ENCODE data around the gene POLR2E. TPM values are rescaled to one million over a fixed set of nuclear protein-coding genes. Genes with fewer than 3 reads are reported as not detected.
A peak's percentile ranks its signal among the peaks of the same experiment; 100 is the strongest.

Gene POLR2E
- total RNA-seq, 1 experiment from 2014 or later: 237 TPM

- H3K4me1 ChIP-seq (replicated peaks; ENCODE audit: insufficient read depth): no peaks in the 10 kb centered on the region
- ChIA-PET CTCF (no interaction called here), POLR2A (ENCODE audit: unreplicated experiment) (no interaction called here)
- no peaks in the 10 kb centered on the region for H3K36me3 ChIP-seq (ENCODE audit: low read depth)
- H3K9me3 ChIP-seq (ENCODE audit: insufficient read depth, low read depth): no peaks in the 10 kb centered on the region
- H3K27me3 ChIP-seq (ENCODE audit: insufficient read depth, low read depth): no peaks in the 10 kb centered on the region
- H3K9me2 ChIP-seq (ENCODE audit: insufficient read depth): no peaks in the 10 kb centered on the region
- no peak overlapping the region for H3K27ac ChIP-seq
- H3K79me2 ChIP-seq (ENCODE audit: low read depth): peaks cover 26% of the 10 kb centered on the region
- TF ChIP-seq CTCF (conservative IDR thresholded peaks at IDR 0.05): no peak
- TF ChIP-seq EZH2 (IDR thresholded peaks at IDR 0.05; ENCODE audit: low read depth): no peak
- peaks cover 45% of the 10 kb centered on the region for H4K20me1 ChIP-seq (ENCODE audit: insufficient read depth)
- H2AFZ ChIP-seq: no peak overlapping the region
- peak overlapping the region; percentile 68; the same call in 1 of the 2 replicates for H3K4me2 ChIP-seq
- peak overlapping the region; percentile 56; the same call in 1 of the 2 replicates for H3K4me3 ChIP-seq
- intact Hi-C loops (cut with micrococcal nuclease; ENCODE audit: unreplicated experiment): loop anchor here (5.0 kb wide), 1 partner anchor 35 kb away; the partner anchor contains the start of gene POLR2E
- DNase-seq: no peak
- peaks cover 26% of the 10 kb centered on the region; the same call in 1 of the 2 replicates for H3F3A ChIP-seq (ENCODE audit: insufficient read depth, low read depth)
- BruUV-seq (replicated peaks): TSS peak; percentile 34
These were observed 37.6 kb upstream of the POLR2E start for GRCh38 chr19:1132552-1133383.

- BruUV-seq (replicated peaks): TSS peak; percentile 27
- H3K4me3 ChIP-seq: peak overlapping the region; percentile 56; the same call in 1 of the 2 replicates
- peak overlapping the region; percentile 68 for H3K4me2 ChIP-seq
- no peaks in the 10 kb centered on the region for H3K9me3 ChIP-seq (ENCODE audit: insufficient read depth, low read depth)
- H3K79me2 ChIP-seq (ENCODE audit: low read depth): peaks cover 26% of the 10 kb centered on the region
- ChIA-PET CTCF (no interaction called here), POLR2A (ENCODE audit: unreplicated experiment) (no interaction called here)
- no peaks in the 10 kb centered on the region for H3K27me3 ChIP-seq (ENCODE audit: insufficient read depth, low read depth)
- DNase-seq: peak in 1 of 2 experiments; percentile 79
- H3K27ac ChIP-seq: no peak overlapping the region
- TF ChIP-seq EZH2 (IDR thresholded peaks at IDR 0.05; ENCODE audit: low read depth) (no peak), CTCF (conservative IDR thresholded peaks at IDR 0.05) (no peak)
- H3K36me3 ChIP-seq (ENCODE audit: low read depth): no peaks in the 10 kb centered on the region
- intact Hi-C loops (cut with micrococcal nuclease; ENCODE audit: unreplicated experiment): loop anchor here (5.0 kb wide), 1 partner anchor 35 kb away; the partner anchor contains the start of gene POLR2E
- no peaks in the 10 kb centered on the region for H3K4me1 ChIP-seq (replicated peaks; ENCODE audit: insufficient read depth)
- peak overlapping the region; percentile 75 for H2AFZ ChIP-seq
- H3F3A ChIP-seq (ENCODE audit: insufficient read depth, low read depth): peaks cover 32% of the 10 kb centered on the region; the same call in 1 of the 2 replicates
- peaks cover 45% of the 10 kb centered on the region for H4K20me1 ChIP-seq (ENCODE audit: insufficient read depth)
- no peaks in the 10 kb centered on the region for H3K9me2 ChIP-seq (ENCODE audit: insufficient read depth)
These were observed 36.8 kb upstream of the POLR2E start for GRCh38 chr19:1131718-1132551.
